ENCODE measurements around the gene SCMH1. TPM values are rescaled to one million over a fixed set of nuclear protein-coding genes. Genes with fewer than 3 reads are reported as not detected.

SCMH1 gene
- polyA plus RNA-seq (2012; ENCODE audit: insufficient read depth, insufficient read length, low read depth): 32.1 TPM

DNA sequence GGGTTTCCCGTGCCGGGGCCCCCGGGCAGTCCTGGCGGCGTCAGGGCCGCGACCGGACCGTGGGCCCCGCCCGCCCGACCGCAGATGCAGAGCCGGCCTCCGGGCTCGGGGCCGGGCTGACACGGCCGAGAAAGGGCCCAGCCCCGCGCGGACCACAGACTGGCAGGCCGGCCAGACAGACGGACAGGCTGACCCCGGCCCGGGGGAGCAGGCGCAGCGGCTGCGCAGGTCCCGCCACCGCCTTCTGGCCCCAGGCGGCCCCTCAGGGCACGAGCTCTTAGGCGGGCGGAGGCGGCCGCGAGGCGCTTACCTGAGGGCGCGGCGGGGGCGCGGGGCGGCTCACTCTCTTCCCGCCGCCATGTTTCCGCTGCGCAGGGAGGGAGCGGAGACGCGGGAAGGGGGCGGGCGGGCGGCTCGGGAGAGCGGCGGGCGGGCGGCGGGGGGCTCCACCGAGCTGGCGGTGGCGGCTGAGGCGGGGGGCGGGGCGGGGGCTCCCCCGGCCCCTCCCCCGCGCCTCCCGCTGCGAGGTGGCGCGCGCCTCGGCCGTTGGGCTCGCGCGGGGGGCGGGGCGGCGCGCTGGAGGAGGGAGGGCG is at the start of gene SCMH1:
Gene SCMH1 (minus strand): TSS at position 558 of the 593 bp plus-strand sequence. CDS start 56,173 bp downstream, outside the sequence.
- H3K4me3 ChIP-seq (ENCODE audit: low read depth, low read length): peak within 1 kb of the TSS; percentile 61
- no peaks in the 10 kb centered on the region for H3K27me3 ChIP-seq
- H3K9me3 ChIP-seq: no peaks in the 10 kb centered on the region
- H3K36me3 ChIP-seq: no peaks in the 10 kb centered on the region
- H3K4me1 ChIP-seq: no peaks in the 10 kb centered on the region; the same call in none of the 2 replicates
- TF ChIP-seq CTCF (IDR thresholded peaks at IDR 0.05; ENCODE audit: low read depth, low read length): no peak
- DNase-seq: peak; percentile 55

DNA sequence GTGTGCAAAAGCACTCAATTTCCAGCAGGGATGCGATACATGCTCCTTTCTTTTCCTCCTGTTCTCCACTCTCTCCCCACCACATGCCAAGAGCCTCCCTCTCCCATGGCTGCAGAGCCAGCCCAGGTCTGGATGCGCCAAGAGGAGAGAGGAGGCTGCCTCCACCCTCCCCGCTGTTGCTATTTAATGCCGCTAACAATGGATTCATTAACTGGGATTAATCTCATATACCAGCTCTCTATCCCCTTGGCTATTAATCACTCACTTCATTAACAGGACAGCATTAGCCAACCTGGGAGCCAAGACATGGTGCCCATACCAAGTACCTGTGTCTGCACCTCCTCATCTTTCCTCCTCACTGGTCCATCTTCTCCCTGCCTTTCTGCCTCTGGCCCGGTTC is 49.1 kb upstream of the SCMH1 start:
- no peaks in the 10 kb centered on the region for H3K36me3 ChIP-seq
- H3K4me3 ChIP-seq (ENCODE audit: low read depth, low read length): no peak overlapping the region
- H3K9me3 ChIP-seq: no peaks in the 10 kb centered on the region
- H3K27me3 ChIP-seq: no peaks in the 10 kb centered on the region
- no peaks in the 10 kb centered on the region for H3K4me1 ChIP-seq
- no peak for TF ChIP-seq CTCF (IDR thresholded peaks at IDR 0.05; ENCODE audit: low read depth, low read length)
- DNase-seq: no peak

GRCh38 chr1:41289196-41289595 is 47.1 kb upstream of the SCMH1 start:
- Histone ChIP-seq H3K9me3 (no peaks in the 10 kb centered on the region), H3K4me1 (no peaks in the 10 kb centered on the region), H3K36me3 (no peaks in the 10 kb centered on the region), H3K27me3 (no peaks in the 10 kb centered on the region), H3K4me3 (ENCODE audit: low read depth, low read length) (no peak overlapping the region)
- TF ChIP-seq CTCF (IDR thresholded peaks at IDR 0.05; ENCODE audit: low read depth, low read length): no peak
- DNase-seq: no peak

- no peak for TF ChIP-seq CTCF (IDR thresholded peaks at IDR 0.05; ENCODE audit: low read depth, low read length)
Measured at GRCh38 chr1:41286992-41287391, 44.9 kb upstream of the SCMH1 start.

GRCh38 chr1:41286486-41286885 is 44.4 kb upstream of the SCMH1 start:
- Histone ChIP-seq H3K9me3 (no peaks in the 10 kb centered on the region), H3K4me1 (no peaks in the 10 kb centered on the region), H3K27me3 (no peaks in the 10 kb centered on the region), H3K36me3 (no peaks in the 10 kb centered on the region), H3K4me3 (ENCODE audit: low read depth, low read length) (no peak overlapping the region)
- no peak for TF ChIP-seq CTCF (IDR thresholded peaks at IDR 0.05; ENCODE audit: low read depth, low read length)
- DNase-seq: peak; percentile 26

More at GRCh38 chr1:41286992-41287391, 44.9 kb upstream of the SCMH1 start:
- no peak for DNase-seq
- Histone ChIP-seq H3K4me1 (no peaks in the 10 kb centered on the region), H3K27me3 (no peaks in the 10 kb centered on the region), H3K4me3 (ENCODE audit: low read depth, low read length) (no peak overlapping the region), H3K36me3 (no peaks in the 10 kb centered on the region), H3K9me3 (no peaks in the 10 kb centered on the region)

DNA sequence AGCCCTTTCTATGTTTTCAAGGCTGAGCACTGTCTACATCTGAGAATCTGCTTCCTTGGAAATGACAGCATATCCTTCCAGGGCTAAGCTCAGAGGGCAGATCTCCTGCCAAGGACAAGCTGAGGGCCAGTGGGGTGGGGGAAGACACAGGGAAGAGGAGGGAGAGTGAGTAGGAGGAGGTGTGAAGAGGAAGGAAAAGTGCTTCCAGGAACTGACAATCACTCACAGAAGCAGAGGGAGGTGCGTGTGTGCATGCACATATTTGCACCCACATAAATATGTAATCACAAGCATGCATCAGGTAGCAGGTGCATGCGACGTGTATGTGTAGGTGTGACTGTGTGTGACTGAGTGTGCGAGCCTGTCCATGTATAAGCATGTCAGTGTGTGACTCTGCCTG is 43.7 kb upstream of the SCMH1 start:
- no peaks in the 10 kb centered on the region for H3K4me1 ChIP-seq
- no peak for DNase-seq
- H3K27me3 ChIP-seq: no peaks in the 10 kb centered on the region
- no peaks in the 10 kb centered on the region for H3K9me3 ChIP-seq
- TF ChIP-seq CTCF (IDR thresholded peaks at IDR 0.05; ENCODE audit: low read depth, low read length): no peak
- no peak overlapping the region for H3K4me3 ChIP-seq (ENCODE audit: low read depth, low read length)
- H3K36me3 ChIP-seq: no peaks in the 10 kb centered on the region

All from BE2C (cell line).